PC-3 (cell line): Measurements from ENCODE around the gene GUCA2A. TPM values are rescaled to one million over a fixed set of nuclear protein-coding genes. Genes with fewer than 3 reads are reported as not detected.

Experiments
- ATAC-seq: fragments of 200-7000 bp; cut with Tn5 transposase; 2 replicates; pipeline ENCODE4 v1.9.1; 2020; ENCODE audit warnings: mild to moderate bottlenecking, moderate library complexity
- Bru-seq: library from RNA; stranded (reverse); fragments of 400-500 nt; gene quantifications from one replicate; lab custom pipeline; 2021; lab: Mats Ljungman, UMichigan
- BruChase-seq, 2 experiments: library from RNA; stranded (reverse); fragments of 400-500 nt; gene quantifications; one replicate each; lab custom pipeline; 2021; lab: Mats Ljungman, UMichigan
- BruUV-seq: library from RNA; stranded (reverse); fragments of 400-500 nt; replicated peaks from 2 replicates; lab custom pipeline; 2021; lab: Mats Ljungman, UMichigan
- CTCF ChIA-PET: fragments of 300-600 bp; sonication (Branson Sonifier 250); formaldehyde crosslinking; loops from one replicate; lab custom pipeline; 2022; ENCODE audit warnings: antibody characterized with exemption; lab: Charles Lee
- POLR2A ChIA-PET: fragments of 300-600 bp; sonication (Branson Sonifier 250); formaldehyde crosslinking; loops from one replicate; lab custom pipeline; 2022; ENCODE audit warnings: antibody characterized with exemption; ENCODE audit not compliant: unreplicated experiment; lab: Charles Lee
- DNase-seq: peaks from one replicate; pipeline ENCODE4 v3.0.0-alpha.2; 2015
- H2AFZ ChIP-seq: fragments of 300-600 bp; sonication (generic); 2 replicates; pipeline ENCODE4 v1.6.0; 2016; ENCODE audit warnings: antibody characterized with exemption, low read length
- H3F3A ChIP-seq: fragments of 300-600 bp; sonication (generic); one replicate; pipeline ENCODE4 v1.6.0; 2017; ENCODE audit warnings: antibody characterized with exemption, low read length, control low read depth, mild to moderate bottlenecking; ENCODE audit not compliant: unreplicated experiment
- H3K27ac ChIP-seq: fragments of 300-600 bp; sonication (generic); 2 replicates; pipeline ENCODE4 v1.5.1; 2016; ENCODE audit warnings: mild to moderate bottlenecking, low read length
- H3K27me3 ChIP-seq: fragments of 300-600 bp; sonication (generic); 2 replicates; pipeline ENCODE4 v1.6.1; 2016; ENCODE audit warnings: low read length, mixed read lengths
- H3K36me3 ChIP-seq: fragments of 300-600 bp; sonication (generic); 2 replicates; pipeline ENCODE4 v1.6.1; 2016; ENCODE audit warnings: low read depth, mixed run types, low read length, mixed read lengths
- H3K4me1 ChIP-seq: fragments of 300-600 bp; sonication (generic); 2 replicates; pipeline ENCODE4 v1.5.1; 2016; ENCODE audit warnings: low read length; ENCODE audit not compliant: insufficient read depth
- H3K4me2 ChIP-seq: fragments of 300-600 bp; sonication (generic); 2 replicates; pipeline ENCODE4 v1.6.0; 2016; ENCODE audit warnings: low read length
- H3K4me3 ChIP-seq: fragments of 300-600 bp; sonication (generic); 2 replicates; pipeline ENCODE4 v1.5.1; 2016; ENCODE audit warnings: mild to moderate bottlenecking, low read length, mixed read lengths
- H3K79me2 ChIP-seq: fragments of 300-600 bp; sonication (generic); 2 replicates; pipeline ENCODE4 v1.6.1; 2017; ENCODE audit warnings: low read length, mixed read lengths
- H3K9ac ChIP-seq: fragments of 300-600 bp; sonication (generic); 2 replicates; pipeline ENCODE4 v1.6.0; 2016; ENCODE audit warnings: mild to moderate bottlenecking, low read length
- H3K9me2 ChIP-seq: fragments of 300-600 bp; sonication (generic); replicated peaks from 2 replicates; pipeline ENCODE4 v1.6.1; 2016; ENCODE audit warnings: mixed run types, low read length, mixed read lengths
- H3K9me3 ChIP-seq: fragments of 300-600 bp; sonication (generic); 2 replicates; pipeline ENCODE4 v1.6.1; 2016; ENCODE audit warnings: low read length, mixed read lengths
- H4K20me1 ChIP-seq: fragments of 300-600 bp; sonication (generic); 2 replicates; pipeline ENCODE4 v1.6.1; 2016; ENCODE audit warnings: low read length, mixed read lengths
- EZH2 ChIP-seq: fragments of 300-600 bp; sonication (generic); IDR thresholded peaks from one replicate; pipeline ENCODE4 v1.6.1; 2017; ENCODE audit warnings: antibody characterized with exemption, mild to moderate bottlenecking, low read length; ENCODE audit not compliant: unreplicated experiment
- EZH2phosphoT487 ChIP-seq: fragments of 300-600 bp; sonication (generic); IDR thresholded peaks from 2 replicates; pipeline ENCODE4 v1.6.1; 2018; ENCODE audit warnings: mild to moderate bottlenecking, antibody characterized with exemption, low read length, borderline replicate concordance
- intact Hi-C: fragments of 100-400 bp; cut with micrococcal nuclease; formaldehyde crosslinking; loops from 2 replicates; pipeline ENCODE4 v1.9.0; 2023
- long read RNA-seq: library from polyadenylated mRNA; unstranded; transcript quantifications from one replicate; pipeline ENCODE4 v2.0.0, GENCODE V29; 2021; ENCODE audit not compliant: unreplicated experiment
- total RNA-seq: library from RNA; depleted of rRNA; stranded (reverse); fragments of >200 nt; gene quantifications from 2 replicates; pipeline ENCODE4 v1.2.3, GENCODE V29; 2014; rRNA removed
- TF ChIP-seq, protein P1 (sequence below): fragments of 300-600 bp; sonication (generic); conservative IDR thresholded peaks from 2 replicates; pipeline ENCODE4 v1.5.1; 2017; ENCODE audit warnings: antibody characterized with exemption, low read depth, mild to moderate bottlenecking, low read length

Gene GUCA2A, protein sequence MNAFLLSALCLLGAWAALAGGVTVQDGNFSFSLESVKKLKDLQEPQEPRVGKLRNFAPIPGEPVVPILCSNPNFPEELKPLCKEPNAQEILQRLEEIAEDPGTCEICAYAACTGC
- total RNA-seq (not detected in 2 replicates), Bru-seq, nascent RNA (percentile 20 among the genes with signal in this experiment), BruChase-seq, experiment 1, labeled RNA remaining after a 6-hour chase (percentile 35 among the genes with signal in this experiment), BruChase-seq, experiment 2, labeled RNA remaining after a 2-hour chase (percentile 30 among the genes with signal in this experiment)
- long read RNA-seq, result 0 reads

DNA sequence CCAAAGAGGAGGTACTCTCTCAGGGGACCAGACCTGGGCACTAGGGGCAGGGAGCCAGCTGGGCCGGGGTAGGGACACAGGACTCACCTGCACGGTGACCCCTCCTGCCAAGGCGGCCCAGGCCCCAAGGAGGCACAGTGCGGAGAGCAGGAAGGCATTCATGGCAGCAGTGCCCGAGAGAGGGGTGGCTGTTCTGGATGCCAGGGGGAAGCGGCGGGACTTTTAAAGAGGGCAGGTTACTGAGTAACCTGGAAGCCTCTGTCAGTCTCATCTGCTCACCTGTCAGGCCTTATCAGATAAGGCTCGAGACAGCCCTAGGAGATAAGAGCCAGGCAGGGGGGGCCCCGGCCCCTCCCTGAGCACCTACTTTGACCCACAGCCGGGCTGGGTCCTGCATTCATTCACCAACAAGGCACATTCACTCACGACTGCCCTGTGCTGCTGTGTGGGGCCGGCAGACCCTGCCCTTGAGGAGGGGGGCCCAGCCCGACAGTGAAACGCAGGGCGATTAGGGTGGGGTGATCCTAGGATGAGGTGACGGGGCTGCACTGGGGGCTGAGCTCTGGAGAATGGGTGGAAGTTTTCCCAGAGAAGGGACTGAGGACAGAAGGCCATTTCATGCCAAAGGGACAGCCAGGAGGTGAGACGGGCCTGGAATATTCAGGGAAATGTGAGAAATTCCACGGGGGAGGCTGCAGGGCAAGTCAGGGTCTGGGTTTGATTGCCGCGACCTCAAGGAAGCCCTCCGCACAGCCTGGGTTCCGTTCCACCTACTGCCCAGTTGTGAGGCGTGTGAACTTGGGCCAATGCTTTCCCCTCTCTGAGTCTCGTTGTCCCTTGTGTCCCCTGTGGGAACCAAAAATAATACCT is at the start of gene GUCA2A:
GUCA2A (minus strand) TSS at position 195 of the 870 bp plus-strand sequence; CDS start at position 162, 33 bp downstream.
- POLR2A ChIA-PET, result no interaction called here
- H3K4me1 ChIP-seq, result peaks cover 42% of the 10 kb centered on the region
- H3K79me2 ChIP-seq, result no peaks in the 10 kb centered on the region
- no peaks in the 10 kb centered on the region for H3K36me3 ChIP-seq
- no TSS peak for BruUV-seq
- ATAC-seq (no peak), DNase-seq (no peak)
- no peaks in the 10 kb centered on the region for H3F3A ChIP-seq
- CTCF ChIA-PET, result no interaction called here
- peak within 1 kb of the TSS; percentile 88 for H3K27ac ChIP-seq
- no peaks in the 10 kb centered on the region for H3K9me2 ChIP-seq
- H3K4me3 ChIP-seq, result peak within 1 kb of the TSS; percentile 33; the same call in 1 of the 2 replicates
- peak within 1 kb of the TSS; percentile 78 for H3K4me2 ChIP-seq
- no peaks in the 10 kb centered on the region for H3K9me3 ChIP-seq
- H2AFZ ChIP-seq, result peak within 1 kb of the TSS; percentile 61
- peak within 1 kb of the TSS; percentile 71 for H3K9ac ChIP-seq
- intact Hi-C loops, result no loop called here
- H3K27me3 ChIP-seq, result no peaks in the 10 kb centered on the region
- H4K20me1 ChIP-seq, result no peaks in the 10 kb centered on the region
- TF ChIP-seq, protein P1, sequence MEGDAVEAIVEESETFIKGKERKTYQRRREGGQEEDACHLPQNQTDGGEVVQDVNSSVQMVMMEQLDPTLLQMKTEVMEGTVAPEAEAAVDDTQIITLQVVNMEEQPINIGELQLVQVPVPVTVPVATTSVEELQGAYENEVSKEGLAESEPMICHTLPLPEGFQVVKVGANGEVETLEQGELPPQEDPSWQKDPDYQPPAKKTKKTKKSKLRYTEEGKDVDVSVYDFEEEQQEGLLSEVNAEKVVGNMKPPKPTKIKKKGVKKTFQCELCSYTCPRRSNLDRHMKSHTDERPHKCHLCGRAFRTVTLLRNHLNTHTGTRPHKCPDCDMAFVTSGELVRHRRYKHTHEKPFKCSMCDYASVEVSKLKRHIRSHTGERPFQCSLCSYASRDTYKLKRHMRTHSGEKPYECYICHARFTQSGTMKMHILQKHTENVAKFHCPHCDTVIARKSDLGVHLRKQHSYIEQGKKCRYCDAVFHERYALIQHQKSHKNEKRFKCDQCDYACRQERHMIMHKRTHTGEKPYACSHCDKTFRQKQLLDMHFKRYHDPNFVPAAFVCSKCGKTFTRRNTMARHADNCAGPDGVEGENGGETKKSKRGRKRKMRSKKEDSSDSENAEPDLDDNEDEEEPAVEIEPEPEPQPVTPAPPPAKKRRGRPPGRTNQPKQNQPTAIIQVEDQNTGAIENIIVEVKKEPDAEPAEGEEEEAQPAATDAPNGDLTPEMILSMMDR, result no peak
- TF ChIP-seq EZH2phosphoT487 (no peak), EZH2 (no peak)

DNA sequence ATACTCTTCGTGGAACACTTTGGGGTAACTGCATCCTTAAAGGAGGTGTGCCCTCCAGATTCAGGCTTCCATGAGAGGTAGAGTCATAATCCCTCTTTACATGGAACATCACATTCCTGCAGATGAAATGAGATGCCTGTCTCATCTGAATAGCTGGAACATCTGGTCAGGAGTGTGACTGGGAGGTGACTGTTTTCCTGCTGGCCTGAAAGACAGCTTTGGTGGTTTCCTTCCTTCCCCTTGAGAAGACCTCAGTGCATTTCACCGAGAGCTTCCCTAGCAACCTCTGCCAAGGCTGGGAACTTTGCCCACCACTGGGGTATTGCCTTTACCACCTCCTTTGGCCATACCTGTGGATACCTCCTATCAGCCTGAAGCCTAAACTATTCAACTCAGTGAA is 46.7 kb upstream of the GUCA2A start:
- no peak overlapping the region for H2AFZ ChIP-seq
- H3K36me3 ChIP-seq, result 0 out of 2 replicates have a peak, but pooled peaks cover 2% of the 10 kb centered on the region
- H3K4me1 ChIP-seq, result peaks cover 56% of the 10 kb centered on the region
- ATAC-seq, result no peak
- no peaks in the 10 kb centered on the region for H3K9me2 ChIP-seq
- H3K4me2 ChIP-seq, result no peak overlapping the region
- ChIA-PET POLR2A (no interaction called here), CTCF (no interaction called here)
- H3K4me3 ChIP-seq, result no peak overlapping the region
- no peaks in the 10 kb centered on the region for H3K27me3 ChIP-seq
- peaks cover 91% of the 10 kb centered on the region for H3K79me2 ChIP-seq
- H3F3A ChIP-seq, result no peaks in the 10 kb centered on the region
- H3K9ac ChIP-seq, result no peak overlapping the region
- intact Hi-C loops, result no loop called here
- no peaks in the 10 kb centered on the region for H4K20me1 ChIP-seq
- H3K9me3 ChIP-seq, result no peaks in the 10 kb centered on the region
- TF ChIP-seq EZH2 (no peak), EZH2phosphoT487 (no peak)
- TF ChIP-seq, protein P1, result no peak
- peak; percentile 59 for DNase-seq
- H3K27ac ChIP-seq, result peak overlapping the region; percentile 21; the same call in 1 of the 2 replicates
- no TSS peak for BruUV-seq
